A673 (cell line): Measurements from ENCODE around the gene NEDD9.

ENCODE experiments used
- CTCF ChIP-seq: fragments of 300-800, 200-600 bp; sonication (generic); conservative IDR thresholded peaks from 2 replicates; pipeline ENCODE4 v1.5.1; 2017; ENCODE audit warnings: low read depth, mild to moderate bottlenecking, antibody characterized with exemption, low read length, moderate library complexity, mixed read lengths
- EZH2 ChIP-seq: fragments of 200-600 bp; sonication (generic); IDR thresholded peaks from 2 replicates; pipeline ENCODE4 v1.6.1; 2017; ENCODE audit warnings: borderline replicate concordance, low read depth, mild to moderate bottlenecking, mixed read lengths, antibody characterized with exemption, low read length; ENCODE audit not compliant: poor library complexity, severe bottlenecking

GRCh38 chr6:11179419-11180202, 52.9 kb downstream of the NEDD9 start:
- TF ChIP-seq CTCF (no peak), EZH2 (no peak)
